A549 (cell line): ENCODE data around the gene PPP1R14B. TPM values are rescaled to one million over a fixed set of nuclear protein-coding genes. Genes with fewer than 3 reads are reported as not detected.
A peak's percentile ranks its signal among the peaks of the same experiment; 100 is the strongest.

Source experiments
- ATAC-seq, 2 experiments: fragments of 200-7000 bp in 1 of 2; fragments of >200 bp in 1 of 2; cut with Nextera tagmentation in 1 of 2; cut with Tn5 transposase in 1 of 2; 3 replicates each; pipeline versions ENCODE4 v1.8.0 to v1.9.1; 2018 to 2020; ENCODE audit warnings: mild to moderate bottlenecking in 1 of 2, moderate library complexity in 1 of 2
- CTCF ChIA-PET: fragments of 300-600 bp; sonication (Branson Sonifier 250); formaldehyde crosslinking; extraction: SDS; loops from one replicate; lab custom pipeline; 2021; ENCODE audit warnings: antibody characterized with exemption, inconsistent platforms; lab: Yijun Ruan, JAX
- POLR2A ChIA-PET: fragments of 350-600 bp; formaldehyde crosslinking; extraction: SDS; loops from one replicate; lab custom pipeline; 2021; ENCODE audit warnings: antibody characterized with exemption, inconsistent platforms; lab: Yijun Ruan, JAX
- DNase-seq, 2 experiments: peaks; one replicate each; pipeline versions ENCODE4 v3.0.0 to v3.0.0-alpha.2; 2011 to 2016; ENCODE audit warnings: low read depth in 1 of 2, low spot score in 1 of 2
- FAIRE-seq: peaks from 2 replicates; lab custom pipeline; 2011; peaks lifted over from hg19 to GRCh38; lab: Jason Lieb, UNC
- H3K27ac ChIP-seq, 2 experiments: fragments of >200 bp; sonication (Bioruptor Twin); formaldehyde crosslinking; 3 replicates each; pipeline ENCODE4 v1.5.1; 2016 to 2017
- H3K4me1 ChIP-seq: fragments of >200 bp; sonication (Bioruptor Twin); formaldehyde crosslinking; 3 replicates; pipeline ENCODE4 v1.6.1; 2016
- H3K4me2 ChIP-seq: fragments of >200 bp; sonication (Bioruptor Twin); formaldehyde crosslinking; 3 replicates; pipeline ENCODE4 v1.6.1; 2016
- H3K4me3 ChIP-seq: fragments of >200 bp; sonication (Bioruptor Twin); formaldehyde crosslinking; 3 replicates; pipeline ENCODE4 v1.5.1; 2016
- H3K9me3 ChIP-seq: fragments of >200 bp; sonication (Bioruptor Twin); formaldehyde crosslinking; 3 replicates; pipeline ENCODE4 v1.6.1; 2016
- ATOH8 ChIP-seq: fragments of 250-450 bp; sonication (Bioruptor Pico); IDR thresholded peaks from 2 replicates; pipeline ENCODE4 v1.5.0; 2020; ENCODE audit warnings: low read depth, mild to moderate bottlenecking, moderate library complexity
- CEBPB ChIP-seq, 2 experiments: fragments of >200 bp in 1 of 2; sonication (Bioruptor Twin) in 1 of 2; formaldehyde crosslinking in 1 of 2; IDR thresholded peaks; 2 replicates each; pipeline ENCODE4 v1.6.1; 2012 to 2016
- E2F6 ChIP-seq: IDR thresholded peaks from 2 replicates; pipeline ENCODE4 v1.6.1; 2012; ENCODE audit warnings: low read depth, borderline replicate concordance
- FOSB ChIP-seq: fragments of 250-450 bp; sonication (Bioruptor Pico); IDR thresholded peaks from 2 replicates; pipeline ENCODE4 v1.5.0; 2020; ENCODE audit warnings: mild to moderate bottlenecking, moderate library complexity
- FOXS1 ChIP-seq: fragments of 250-450 bp; sonication (Bioruptor Pico); IDR thresholded peaks from 2 replicates; pipeline ENCODE4 v1.5.0; 2020; ENCODE audit warnings: mild to moderate bottlenecking, moderate library complexity
- HDAC2 ChIP-seq: fragments of 200-600 bp; sonication (generic); IDR thresholded peaks from 2 replicates; pipeline ENCODE4 v1.6.1; 2016
- HES2 ChIP-seq: fragments of >200 bp; sonication (Bioruptor Twin); formaldehyde crosslinking; IDR thresholded peaks from 2 replicates; pipeline ENCODE4 v1.6.1; 2016
- HOXB13 ChIP-seq: fragments of 250-450 bp; sonication (Bioruptor Pico); IDR thresholded peaks from 2 replicates; pipeline ENCODE4 v1.5.0; 2020; ENCODE audit warnings: low read depth, mild to moderate bottlenecking, moderate library complexity
- MAFK ChIP-seq: fragments of 450-650 bp; IDR thresholded peaks from 2 replicates; pipeline ENCODE4 v1.6.1; 2014; ENCODE audit not compliant: partially characterized antibody
- MAX ChIP-seq: IDR thresholded peaks from 2 replicates; pipeline ENCODE4 v1.6.1; 2012
- NPAS2 ChIP-seq: fragments of 250-450 bp; sonication (Bioruptor Pico); IDR thresholded peaks from 2 replicates; pipeline ENCODE4 v1.8.0; 2022; ENCODE audit warnings: mild to moderate bottlenecking, moderate library complexity, borderline replicate concordance
- PHF8 ChIP-seq: fragments of 200-600 bp; sonication (generic); IDR thresholded peaks from 2 replicates; pipeline ENCODE4 v1.6.1; 2016; ENCODE audit warnings: low read depth, mild to moderate bottlenecking, antibody characterized with exemption, moderate library complexity, borderline replicate concordance
- POLR2A ChIP-seq: IDR thresholded peaks from 2 replicates; pipeline ENCODE4 v1.6.1; 2012; ENCODE audit warnings: mild to moderate bottlenecking, low read length
- POLR2AphosphoS2 ChIP-seq: conservative IDR thresholded peaks from 2 replicates; pipeline ENCODE4 v1.6.1; 2012; ENCODE audit warnings: low read length, improper control_type of control experiment, inconsistent platforms
- TP53 ChIP-seq: fragments of 250-450 bp; sonication (Bioruptor Pico); IDR thresholded peaks from 2 replicates; pipeline ENCODE4 v1.5.0; 2021; ENCODE audit warnings: mild to moderate bottlenecking, moderate library complexity
- ZC3H11A ChIP-seq: fragments of 450-650 bp; IDR thresholded peaks from 2 replicates; pipeline ENCODE4 v1.6.1; 2014; ENCODE audit warnings: antibody characterized with exemption, mild to moderate bottlenecking
- ZFP36 ChIP-seq: fragments of 450-650 bp; IDR thresholded peaks from 2 replicates; pipeline ENCODE4 v1.6.1; 2014; ENCODE audit warnings: borderline replicate concordance; ENCODE audit not compliant: partially characterized antibody
- ZNF302 ChIP-seq: fragments of 250-450 bp; sonication (Bioruptor Pico); IDR thresholded peaks from 2 replicates; pipeline ENCODE4 v1.9.0; 2021; ENCODE audit warnings: inconsistent platforms, mild to moderate bottlenecking, moderate library complexity
- WGBS: methylation state at CpG from one replicate; pipeline ENCODE4 v1.1.6; 2017; ENCODE audit errors: missing lambda C conversion rate; 5-methylcytosine and 5-hydroxymethylcytosine counted together
- polyA plus RNA-seq, 4 experiments: library from polyadenylated mRNA; depleted of rRNA in 3 of 4; stranded (reverse); fragments of >200 nt; fragmentation: RNase III in 1 of 4; extraction: RNeasy Plus Mini Kit Qiagen cat#74134 plus additional on column Dnase treatment in 1 of 4; gene quantifications; 2 replicates in 3 of 4; 3 replicates in 1 of 4; pipeline ENCODE4 v1.2.3, GENCODE V29; 2011 to 2017

PPP1R14B gene
- polyA plus RNA-seq, 2 of the 4 experiments (the other 2 are of a cell fraction): 152 to 154 TPM

GRCh38 chr11:64232967-64233315 lies 13.8 kb downstream of the PPP1R14B start:
- Histone ChIP-seq H3K4me2 (no peak overlapping the region), H3K9me3 (no peaks in the 10 kb centered on the region), H3K4me3 (no peak overlapping the region), H3K27ac (no peak overlapping the region), H3K4me1 (peaks cover 40% of the 10 kb centered on the region)
- ChIA-PET CTCF (interaction anchor here (0.9 to 2.8 kb wide), 9 partner anchors 8 to 121 kb away, joined by 3 to 14 read pairs (median 4); no protein-coding TSS in a partner anchor), POLR2A (interaction anchor here (1.0 to 1.1 kb wide), 2 partner anchors 8 to 49 kb away, joined by 3 to 6 read pairs; partner anchors contain the start of gene FKBP2)
- ATAC-seq (no peak), FAIRE-seq (no peak), DNase-seq (no peak)
- 87% methylated on average over 8 of the region's 8 CpGs for WGBS
- TF ChIP-seq ATOH8 (CRISPR knock-in tag) (no peak), ZNF302 (no peak), TP53 (CRISPR knock-in tag) (no peak), CEBPB (IDR thresholded peaks at IDR 0.05) (no peak), ZFP36 (no peak), HDAC2 (no peak), PHF8 (no peak), POLR2A (no peak), ZC3H11A (no peak), HOXB13 (no peak), HES2 (no peak), FOSB (CRISPR knock-in tag) (no peak), MAFK (no peak), MAX (no peak), E2F6 (no peak), FOXS1 (CRISPR knock-in tag) (no peak), POLR2AphosphoS2 (no peak)

- Histone ChIP-seq H3K27ac (no peak overlapping the region), H3K4me2 (no peak overlapping the region), H3K4me3 (no peak overlapping the region), H3K4me1 (peaks cover 40% of the 10 kb centered on the region), H3K9me3 (no peaks in the 10 kb centered on the region)
- no peak for FAIRE-seq
- no peak for DNase-seq
- no peak for ATAC-seq
- POLR2A ChIA-PET: interaction anchor here (1.0 to 1.1 kb wide), 2 partner anchors 9 to 48 kb away, joined by 3 to 6 read pairs; partner anchors contain the start of gene FKBP2
- TF ChIP-seq CEBPB (IDR thresholded peaks at IDR 0.05) (no peak), NPAS2 (CRISPR knock-in tag) (no peak)
- 92% methylated on average over 15 of the region's 15 CpGs for WGBS
- CTCF ChIA-PET: interaction anchor here (0.9 to 2.8 kb wide), 8 partner anchors 8 to 72 kb away, joined by 3 to 14 read pairs (median 8); no protein-coding TSS in a partner anchor
These were observed 14.4 kb downstream of the PPP1R14B start for GRCh38 chr11:64232182-64232966.

- ChIA-PET CTCF (interaction anchor here (1.5 to 2.8 kb wide), 3 partner anchors 14 to 73 kb away, joined by 4 to 14 read pairs (median 4); no protein-coding TSS in a partner anchor), POLR2A (no interaction called here)
- Histone ChIP-seq H3K4me2 (peak overlapping the region; percentile 98), H3K27ac (no peak overlapping the region; a peak in 1 of 6 replicates), H3K4me3 (no peak overlapping the region; the same call in 2 of the 3 replicates), H3K4me1 (peaks cover 46% of the 10 kb centered on the region), H3K9me3 (no peaks in the 10 kb centered on the region)
- no peak for ATAC-seq
- 89% methylated on average over 7 of the region's 7 CpGs for WGBS
- no peak for DNase-seq
- no peak for TF ChIP-seq PHF8
- FAIRE-seq: no peak
These were observed 15.2 kb downstream of the PPP1R14B start for GRCh38 chr11:64231546-64231945.
